ENCODE measurements around the gene PRDM1.

GRCh38 chr6:106141441-106142237 is 55.5 kb downstream of the PRDM1 start:
- TF ChIP-seq POLR2A (IDR thresholded peaks at IDR 0.05) (no peak), CTCF (IDR thresholded peaks at IDR 0.05) (no peak)

Data from body of pancreas (tissue), 4 donors.